ENCODE measurements around the gene TEX11. TPM values are rescaled to one million over a fixed set of nuclear protein-coding genes. Genes with fewer than 3 reads are reported as not detected.
A peak's percentile ranks its signal among the peaks of the same experiment; 100 is the strongest.

The TEX11 gene
- total and polyA plus RNA-seq, 9 of the 15 experiments (the other 6 are each of a cell fraction or from before 2014, with no cell fraction given): 0.27 to 1.1 (median 0.45) TPM

- H3K4me3 ChIP-seq: no peak overlapping the region
- no peaks in the 10 kb centered on the region for H3K27me3 ChIP-seq (ENCODE audit: control insufficient read depth in 2 of 2, insufficient read depth in 2 of 2, low read length in 2 of 2)
- intact Hi-C loops (cut with micrococcal nuclease) (no loop called here), in situ Hi-C loops (cut with MboI) (loop anchor here (10.0 kb wide), 1 partner anchor 210 kb away; no protein-coding TSS in a partner anchor)
- H3K79me2 ChIP-seq (ENCODE audit: control insufficient read depth, insufficient read depth, low read length): no peaks in the 10 kb centered on the region
- H3K27ac ChIP-seq (ENCODE audit: extremely low read depth, low read depth, low read length): no peak overlapping the region
- ChIA-PET POLR2A (interaction anchor here (1.1 kb wide), 1 partner anchor 214 kb away, joined by 3 read pairs; no protein-coding TSS in a partner anchor), CTCF (ENCODE audit: low intra/inter-chr PET ratio) (no interaction called here)
- no peaks in the 10 kb centered on the region for H3K36me3 ChIP-seq (ENCODE audit: control insufficient read depth, insufficient read depth, low read length)
- 0% methylated on average over 1 of the region's 1 CpG for WGBS (ENCODE audit: insufficient coverage, low coverage, missing lambda C conversion rate)
- no peaks in the 10 kb centered on the region for H4K20me1 ChIP-seq (replicated peaks; ENCODE audit: control insufficient read depth, insufficient read depth, low read length)
- ATAC-seq (peak; percentile 56; the same call in 1 of the 3 replicates), DNase-seq (ENCODE audit: extremely low read depth in 1 of 4, low spot score in 3 of 4) (peak in 2 of 4 experiments; percentile 8 to 23), FAIRE-seq (peak; percentile 55)
- no peaks in the 10 kb centered on the region for H3K9me3 ChIP-seq (replicated peaks; ENCODE audit: control insufficient read depth, insufficient read depth, low read depth, low read length)
- H2AFZ ChIP-seq (ENCODE audit: low read depth, low read length): no peak overlapping the region
- no peak overlapping the region for H3K9ac ChIP-seq (ENCODE audit: insufficient read depth in 1 of 2, low read depth in 2 of 2, low read length in 2 of 2)
- no TSS peak for BruUV-seq (replicated peaks)
- H3K4me1 ChIP-seq (replicated peaks in 1 of 2; ENCODE audit: control insufficient read depth in 2 of 2, insufficient read depth in 2 of 2, low read length in 2 of 2): no peaks in the 10 kb centered on the region
- no peaks in the 10 kb centered on the region for H3K9me1 ChIP-seq (ENCODE audit: control insufficient read depth, insufficient read depth, low read length)
- no peak overlapping the region for H3K4me2 ChIP-seq (ENCODE audit: insufficient read depth, low read length)
- TF ChIP-seq PYGO2 (tag; IDR thresholded peaks at IDR 0.05): no peak
- no peak for TF ChIP-seq COPS2 (conservative IDR thresholded peaks at IDR 0.05)
- TF ChIP-seq ERF (CRISPR knock-in tag; IDR thresholded peaks at IDR 0.05): no peak
- no peak for TF ChIP-seq PTTG1 (tag; IDR thresholded peaks at IDR 0.05; ENCODE audit: low read depth)
- 0 out of 2 replicates have a peak, but pooled peaks have one; percentile 17 for TF ChIP-seq SMC3 (conservative IDR thresholded peaks at IDR 0.05; ENCODE audit: insufficient read depth, low read depth, low read length)
- peak; percentile 89 for TF ChIP-seq ZNF384 (IDR thresholded peaks at IDR 0.05; ENCODE audit: low read depth, low read length)
- TF ChIP-seq RAD21 (CRISPR knock-in tag; conservative IDR thresholded peaks at IDR 0.05 in 1 of 2, IDR thresholded peaks at IDR 0.05 in 1 of 2): peak in 1 of 2 experiments; percentile 55; a peak in 2 of 4 replicates
- no peak for TF ChIP-seq ATF1 (CRISPR knock-in tag; IDR thresholded peaks at IDR 0.05)
- TF ChIP-seq ATF1 (tag; IDR thresholded peaks at IDR 0.05): no peak
- TF ChIP-seq, protein P1, sequence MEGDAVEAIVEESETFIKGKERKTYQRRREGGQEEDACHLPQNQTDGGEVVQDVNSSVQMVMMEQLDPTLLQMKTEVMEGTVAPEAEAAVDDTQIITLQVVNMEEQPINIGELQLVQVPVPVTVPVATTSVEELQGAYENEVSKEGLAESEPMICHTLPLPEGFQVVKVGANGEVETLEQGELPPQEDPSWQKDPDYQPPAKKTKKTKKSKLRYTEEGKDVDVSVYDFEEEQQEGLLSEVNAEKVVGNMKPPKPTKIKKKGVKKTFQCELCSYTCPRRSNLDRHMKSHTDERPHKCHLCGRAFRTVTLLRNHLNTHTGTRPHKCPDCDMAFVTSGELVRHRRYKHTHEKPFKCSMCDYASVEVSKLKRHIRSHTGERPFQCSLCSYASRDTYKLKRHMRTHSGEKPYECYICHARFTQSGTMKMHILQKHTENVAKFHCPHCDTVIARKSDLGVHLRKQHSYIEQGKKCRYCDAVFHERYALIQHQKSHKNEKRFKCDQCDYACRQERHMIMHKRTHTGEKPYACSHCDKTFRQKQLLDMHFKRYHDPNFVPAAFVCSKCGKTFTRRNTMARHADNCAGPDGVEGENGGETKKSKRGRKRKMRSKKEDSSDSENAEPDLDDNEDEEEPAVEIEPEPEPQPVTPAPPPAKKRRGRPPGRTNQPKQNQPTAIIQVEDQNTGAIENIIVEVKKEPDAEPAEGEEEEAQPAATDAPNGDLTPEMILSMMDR (IDR thresholded peaks at IDR 0.05 in 2 of 3, conservative IDR thresholded peaks at IDR 0.05 in 1 of 3; ENCODE audit: insufficient read depth in 2 of 3, low read depth in 1 of 3, low read length in 3 of 3): peak in 2 of 3 experiments; percentile 27 to 56; a peak in 3 of 6 replicates
- no peak for TF ChIP-seq HIVEP1 (CRISPR knock-in tag; IDR thresholded peaks at IDR 0.05)
- no peak for TF ChIP-seq CCNT2 (IDR thresholded peaks at IDR 0.05; ENCODE audit: borderline replicate concordance, extremely low read depth, insufficient read length, low read depth, low read length)
- no peak for TF ChIP-seq STAT5A (IDR thresholded peaks at IDR 0.05; ENCODE audit: borderline replicate concordance, low read length)
- no peak for TF ChIP-seq MXI1 (IDR thresholded peaks at IDR 0.05; ENCODE audit: low read depth, low read length)
- no peak for TF ChIP-seq ZNF133 (CRISPR knock-in tag; IDR thresholded peaks at IDR 0.05)
- TF ChIP-seq, protein P2, sequence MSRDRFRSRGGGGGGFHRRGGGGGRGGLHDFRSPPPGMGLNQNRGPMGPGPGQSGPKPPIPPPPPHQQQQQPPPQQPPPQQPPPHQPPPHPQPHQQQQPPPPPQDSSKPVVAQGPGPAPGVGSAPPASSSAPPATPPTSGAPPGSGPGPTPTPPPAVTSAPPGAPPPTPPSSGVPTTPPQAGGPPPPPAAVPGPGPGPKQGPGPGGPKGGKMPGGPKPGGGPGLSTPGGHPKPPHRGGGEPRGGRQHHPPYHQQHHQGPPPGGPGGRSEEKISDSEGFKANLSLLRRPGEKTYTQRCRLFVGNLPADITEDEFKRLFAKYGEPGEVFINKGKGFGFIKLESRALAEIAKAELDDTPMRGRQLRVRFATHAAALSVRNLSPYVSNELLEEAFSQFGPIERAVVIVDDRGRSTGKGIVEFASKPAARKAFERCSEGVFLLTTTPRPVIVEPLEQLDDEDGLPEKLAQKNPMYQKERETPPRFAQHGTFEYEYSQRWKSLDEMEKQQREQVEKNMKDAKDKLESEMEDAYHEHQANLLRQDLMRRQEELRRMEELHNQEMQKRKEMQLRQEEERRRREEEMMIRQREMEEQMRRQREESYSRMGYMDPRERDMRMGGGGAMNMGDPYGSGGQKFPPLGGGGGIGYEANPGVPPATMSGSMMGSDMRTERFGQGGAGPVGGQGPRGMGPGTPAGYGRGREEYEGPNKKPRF (IDR thresholded peaks at IDR 0.05; ENCODE audit: low read depth, low read length): no peak
Observed at GRCh38 chrX:70664726-70665125, 243.8 kb downstream of the TEX11 start.

All from K562 (cell line).